Fibroblast of pulmonary artery (primary cell): ENCODE measurements around the gene XDH.
A peak's percentile ranks its signal among the peaks of the same experiment; 100 is the strongest.

Experiments used
- DNase-seq: peaks from one replicate; pipeline ENCODE4 v3.0.0-alpha.2; 2010; ENCODE audit warnings: low read depth
- H3K4me3 ChIP-seq: replicated peaks from 2 replicates; pipeline ENCODE4 v1.5.1; 2011; ENCODE audit warnings: low read depth, mild to moderate bottlenecking, control low read depth, low read length, moderate library complexity
- CTCF ChIP-seq: IDR thresholded peaks from 2 replicates; pipeline ENCODE4 v1.5.1; 2011; ENCODE audit warnings: mild to moderate bottlenecking, control low read depth, low read length, inconsistent platforms; ENCODE audit errors: missing control alignments

XDH gene

GRCh38 chr2:31319406-31320175 is 95.0 kb downstream of the XDH start:
- H3K4me3 ChIP-seq = no peak overlapping the region
- TF ChIP-seq CTCF = no peak
- peak; percentile 29 for DNase-seq

GRCh38 chr2:31318361-31319336 is 95.9 kb downstream of the XDH start:
- H3K4me3 ChIP-seq = no peak overlapping the region
- DNase-seq = peak; percentile 31
- no peak for TF ChIP-seq CTCF

GRCh38 chr2:31317396-31317795 is 97.1 kb downstream of the XDH start:
- DNase-seq = no peak
- H3K4me3 ChIP-seq = no peak overlapping the region
- TF ChIP-seq CTCF = no peak

- TF ChIP-seq CTCF = no peak
Measured at GRCh38 chr2:31314761-31315160, 99.8 kb downstream of the XDH start.

GRCh38 chr2:31312898-31313297 is 101.6 kb downstream of the XDH start:
- TF ChIP-seq CTCF = no peak
- no peak for DNase-seq
- no peak overlapping the region for H3K4me3 ChIP-seq

More at GRCh38 chr2:31314761-31315160, 99.8 kb downstream of the XDH start:
- DNase-seq = no peak
- H3K4me3 ChIP-seq = no peak overlapping the region

GRCh38 chr2:31304816-31305215 is 109.7 kb downstream of the XDH start:
- no peak overlapping the region for H3K4me3 ChIP-seq
- no peak for DNase-seq
- TF ChIP-seq CTCF = no peak
